Measurements from ENCODE around the gene DCDC2C. TPM values are rescaled to one million over a fixed set of nuclear protein-coding genes. Genes with fewer than 3 reads are reported as not detected.

The DCDC2C gene
- total RNA-seq, 1 experiment from 2014 or later: not detected

DNA sequence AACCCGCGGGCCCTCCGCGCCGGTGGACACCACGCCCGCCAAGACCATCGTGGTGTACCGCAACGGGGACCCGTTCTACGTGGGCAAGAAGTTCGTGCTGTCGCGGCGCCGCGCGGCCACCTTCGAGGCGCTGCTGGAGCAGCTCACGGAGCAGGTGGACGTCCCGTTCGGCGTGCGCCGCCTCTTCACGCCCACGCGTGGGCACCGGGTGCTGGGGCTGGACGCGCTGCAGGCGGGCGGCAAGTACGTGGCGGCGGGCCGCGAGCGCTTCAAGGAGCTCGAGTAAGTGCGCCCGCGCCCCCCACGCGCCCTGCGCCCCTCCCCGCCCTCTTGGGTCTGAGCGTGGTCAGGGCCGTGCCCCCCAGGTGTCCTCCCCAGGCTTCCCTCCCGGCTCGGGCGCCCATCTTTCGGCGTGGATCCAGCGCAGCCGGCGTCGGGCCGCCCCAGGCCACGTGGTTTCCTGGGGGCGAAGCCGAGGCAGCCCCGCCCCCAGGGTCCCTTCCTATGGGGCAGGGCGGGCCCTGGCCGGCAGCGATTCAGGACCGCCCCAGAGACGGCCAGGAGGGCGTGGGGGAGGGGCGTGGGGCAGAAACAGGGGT lies 481 bp downstream of the DCDC2C start:
- in situ Hi-C loops (cut with HindIII; ENCODE audit: low pct_unique_long_range_greater_than_20kb, low sequenced_read_pairs): no loop called here
- DNase-seq (ENCODE audit: low read depth): no peak

DNA sequence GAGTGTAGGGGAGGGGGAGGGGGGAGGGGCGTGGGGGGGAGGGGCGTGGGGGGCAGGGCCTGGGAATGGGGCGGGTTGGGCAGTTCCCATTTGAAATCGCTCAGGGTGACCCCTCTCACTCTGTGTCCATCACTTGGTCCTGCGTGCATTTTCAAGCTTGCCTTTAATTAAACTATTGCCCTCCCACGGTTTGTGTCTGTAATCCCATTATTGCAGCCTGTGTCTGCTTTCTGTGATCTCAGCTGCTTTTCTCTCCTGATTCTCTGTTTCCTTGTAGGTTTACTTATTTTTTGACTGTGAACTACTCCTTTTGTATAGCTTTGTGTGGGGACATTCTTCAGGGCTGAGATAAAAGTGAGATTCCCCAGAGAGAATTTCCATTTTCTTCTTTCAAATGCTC lies 1.3 kb downstream of the DCDC2C start:
- in situ Hi-C loops (cut with HindIII; ENCODE audit: low pct_unique_long_range_greater_than_20kb, low sequenced_read_pairs): no loop called here
- no peak for DNase-seq (ENCODE audit: low read depth)

DNA sequence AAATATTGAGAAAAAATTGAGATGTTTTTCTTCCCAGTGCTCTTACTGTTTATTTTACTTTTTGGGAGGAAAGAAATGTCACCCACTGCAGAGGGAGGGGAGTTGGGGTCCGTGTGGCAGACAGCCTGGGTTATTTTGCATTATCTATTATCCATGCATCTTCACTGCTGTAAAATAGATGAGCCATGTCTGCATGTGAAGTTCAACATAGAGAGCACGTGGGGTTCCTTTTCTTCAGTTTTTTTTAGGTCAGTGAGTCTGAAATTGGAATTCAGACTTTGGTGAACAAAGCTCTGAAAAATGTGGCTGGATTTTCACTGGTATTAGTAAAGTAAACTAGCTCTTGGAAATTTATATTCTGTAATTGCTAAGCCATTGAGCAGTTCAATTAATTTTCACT lies 2.4 kb downstream of the DCDC2C start:
- no peak for DNase-seq (ENCODE audit: low read depth)
- in situ Hi-C loops (cut with HindIII; ENCODE audit: low pct_unique_long_range_greater_than_20kb, low sequenced_read_pairs): no loop called here

DNA sequence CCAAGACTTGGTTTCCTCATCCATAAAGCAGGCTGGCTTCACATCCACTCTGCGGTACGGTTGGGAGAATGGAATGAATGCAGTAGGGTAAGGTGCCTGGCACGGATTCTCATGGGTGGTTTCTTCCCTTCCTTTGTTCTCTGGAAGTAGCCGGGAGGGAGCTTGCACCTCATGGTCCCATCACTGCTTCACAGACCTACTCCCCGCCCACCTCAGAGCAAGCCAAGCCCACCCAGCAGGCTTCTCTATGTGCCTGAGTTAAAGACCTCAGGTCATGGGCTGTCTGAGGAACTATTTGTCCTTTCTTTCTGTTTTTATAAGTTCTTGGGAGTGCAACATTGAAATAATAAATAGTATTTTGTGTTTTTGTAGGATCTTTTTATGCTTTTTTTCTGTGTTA lies 3.5 kb downstream of the DCDC2C start:
- in situ Hi-C loops (cut with HindIII; ENCODE audit: low pct_unique_long_range_greater_than_20kb, low sequenced_read_pairs): no loop called here

DNA sequence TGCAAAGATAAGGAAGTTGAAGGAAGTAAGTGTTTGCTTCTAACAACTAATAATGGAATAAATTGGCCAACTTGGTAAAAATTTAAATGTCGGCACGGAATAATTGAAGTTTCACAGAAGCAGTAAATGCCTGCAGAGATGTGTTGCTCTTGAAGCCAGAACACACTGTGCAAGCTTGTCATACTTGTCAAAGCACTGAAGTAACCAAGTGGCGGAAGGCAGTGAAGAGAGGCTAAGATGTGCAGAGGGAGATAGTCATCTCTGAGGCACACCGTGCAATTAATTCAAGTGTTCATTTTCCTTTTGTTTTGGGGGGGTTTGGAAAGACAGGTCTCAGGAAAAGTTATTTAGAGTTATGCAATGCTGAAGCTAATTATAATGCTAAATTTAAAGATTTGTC lies 5.2 kb downstream of the DCDC2C start:
- in situ Hi-C loops (cut with HindIII; ENCODE audit: low pct_unique_long_range_greater_than_20kb, low sequenced_read_pairs): no loop called here

More for the DNA sequence above, 3.5 kb downstream of the DCDC2C start:
- DNase-seq (ENCODE audit: low read depth): no peak

DNA sequence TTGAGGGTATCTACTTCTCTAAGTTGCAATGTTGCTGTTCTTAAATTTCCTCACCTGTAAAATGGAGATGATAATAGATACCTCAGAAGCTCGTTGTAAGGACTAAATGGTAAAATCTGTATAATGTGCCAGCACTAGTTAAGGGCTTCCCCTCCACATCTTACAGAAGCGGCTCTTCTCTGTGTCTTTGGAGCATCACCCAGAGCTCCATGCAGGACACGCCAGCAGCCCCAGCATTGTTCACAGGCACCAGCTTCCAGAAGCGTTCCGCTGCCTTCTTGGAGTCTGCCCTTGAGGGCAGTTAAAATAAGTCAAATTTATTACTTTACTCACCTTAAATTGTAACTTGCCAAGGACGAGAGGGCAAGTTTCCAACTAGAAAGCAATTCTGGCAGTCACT lies 5.8 kb downstream of the DCDC2C start:
- in situ Hi-C loops (cut with HindIII; ENCODE audit: low pct_unique_long_range_greater_than_20kb, low sequenced_read_pairs): no loop called here
- DNase-seq (ENCODE audit: low read depth): no peak

More for the DNA sequence above, 5.2 kb downstream of the DCDC2C start:
- DNase-seq (ENCODE audit: low read depth): no peak

DNA sequence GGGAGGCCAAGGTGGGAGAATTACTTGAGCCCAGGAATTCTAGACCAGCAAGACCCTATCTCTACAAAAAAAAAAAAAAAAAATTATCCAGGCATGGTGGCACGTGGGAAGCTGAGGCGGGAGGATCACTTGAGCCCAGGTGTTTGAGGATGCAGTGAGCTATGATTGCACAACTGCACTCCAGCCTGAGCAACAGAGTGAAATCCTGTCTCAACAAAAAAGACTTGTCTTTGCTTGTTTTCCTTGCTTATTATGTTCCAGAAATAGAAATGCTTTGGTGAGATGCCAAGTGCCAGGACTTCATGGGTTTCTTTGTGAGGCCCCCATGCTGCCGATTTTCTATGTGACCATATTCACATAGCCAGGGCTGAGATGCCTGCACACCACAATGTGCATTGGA lies 9.0 kb downstream of the DCDC2C start:
- in situ Hi-C loops (cut with HindIII; ENCODE audit: low pct_unique_long_range_greater_than_20kb, low sequenced_read_pairs): no loop called here
- DNase-seq (ENCODE audit: low read depth): no peak

DNA sequence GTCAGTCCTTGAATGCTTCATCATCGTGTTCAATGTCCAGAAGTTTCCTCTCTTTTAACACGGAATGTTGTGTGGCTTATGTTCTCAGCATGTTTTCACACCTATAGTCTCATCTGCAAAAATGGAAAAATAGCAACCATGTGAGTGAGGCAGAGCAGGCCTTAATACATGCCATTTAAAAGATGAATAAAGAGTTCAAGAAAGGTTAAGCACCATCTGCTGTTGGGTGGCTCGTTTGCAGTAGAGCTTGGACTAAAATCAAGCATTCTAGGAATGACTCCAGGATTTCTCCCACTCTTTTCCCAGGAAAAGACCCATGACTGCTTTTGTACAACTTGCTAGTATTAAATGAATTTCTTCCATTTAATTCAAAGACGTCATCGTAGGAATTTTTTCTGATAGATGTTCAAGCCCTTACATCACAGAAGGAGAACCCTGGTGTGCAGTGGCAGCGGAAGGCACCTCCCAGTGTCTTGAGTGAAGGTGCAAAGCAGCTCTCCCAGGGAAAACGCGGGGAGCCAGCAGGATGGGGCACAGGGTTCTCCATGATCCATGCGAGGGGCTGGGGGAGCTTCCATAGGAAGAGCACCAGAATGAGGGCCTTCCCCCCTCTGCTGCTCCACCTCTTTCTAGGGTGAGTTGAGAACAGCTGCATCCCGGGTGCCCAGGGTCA lies 9.6 kb downstream of the DCDC2C start:
- in situ Hi-C loops (cut with HindIII; ENCODE audit: low pct_unique_long_range_greater_than_20kb, low sequenced_read_pairs): no loop called here
- DNase-seq (ENCODE audit: low read depth): no peak

DNA sequence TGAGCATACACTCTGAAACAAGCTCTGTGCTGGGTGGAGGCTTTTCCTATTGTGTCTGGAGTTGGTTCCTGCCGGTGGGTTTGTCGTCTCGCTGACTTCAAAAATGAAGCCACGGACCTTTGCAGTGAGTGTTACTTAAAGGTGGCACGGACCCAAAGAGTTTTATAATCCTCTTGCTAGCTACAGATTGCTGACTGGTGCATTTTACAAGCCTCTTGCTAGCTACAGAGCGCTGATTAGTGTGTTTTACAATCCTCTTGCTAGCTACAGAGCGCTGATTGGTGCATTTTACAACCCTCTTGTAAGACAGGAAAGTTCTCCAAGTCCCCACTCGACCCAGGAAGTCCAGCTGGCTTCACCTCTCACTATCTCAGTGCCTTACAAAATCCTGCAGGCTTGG lies 15.3 kb downstream of the DCDC2C start:
- no peak for DNase-seq (ENCODE audit: low read depth)
- in situ Hi-C loops (cut with HindIII; ENCODE audit: low pct_unique_long_range_greater_than_20kb, low sequenced_read_pairs): no loop called here

DNA sequence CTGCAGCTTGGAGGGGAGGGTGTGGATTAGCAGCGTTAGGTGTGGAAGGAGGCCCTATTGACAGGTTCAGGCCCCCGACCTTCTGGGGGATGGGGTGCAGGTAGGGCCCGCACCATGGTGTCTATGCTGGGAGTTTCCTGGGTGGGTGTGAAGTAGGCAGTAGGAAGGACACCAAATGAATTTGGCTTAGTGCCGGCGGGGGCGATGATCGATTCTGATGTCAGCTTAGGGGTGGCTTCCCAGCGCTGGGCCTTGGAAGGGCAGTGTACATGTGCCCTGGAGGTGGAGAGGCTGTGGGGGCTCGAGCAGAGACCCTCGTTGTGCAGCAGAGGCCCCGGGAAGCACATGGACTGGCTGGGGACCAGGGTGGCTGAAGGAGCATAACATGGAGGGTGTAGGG lies 21.6 kb downstream of the DCDC2C start:
- in situ Hi-C loops (cut with HindIII; ENCODE audit: low pct_unique_long_range_greater_than_20kb, low sequenced_read_pairs): no loop called here
- no peak for DNase-seq (ENCODE audit: low read depth)

DNA sequence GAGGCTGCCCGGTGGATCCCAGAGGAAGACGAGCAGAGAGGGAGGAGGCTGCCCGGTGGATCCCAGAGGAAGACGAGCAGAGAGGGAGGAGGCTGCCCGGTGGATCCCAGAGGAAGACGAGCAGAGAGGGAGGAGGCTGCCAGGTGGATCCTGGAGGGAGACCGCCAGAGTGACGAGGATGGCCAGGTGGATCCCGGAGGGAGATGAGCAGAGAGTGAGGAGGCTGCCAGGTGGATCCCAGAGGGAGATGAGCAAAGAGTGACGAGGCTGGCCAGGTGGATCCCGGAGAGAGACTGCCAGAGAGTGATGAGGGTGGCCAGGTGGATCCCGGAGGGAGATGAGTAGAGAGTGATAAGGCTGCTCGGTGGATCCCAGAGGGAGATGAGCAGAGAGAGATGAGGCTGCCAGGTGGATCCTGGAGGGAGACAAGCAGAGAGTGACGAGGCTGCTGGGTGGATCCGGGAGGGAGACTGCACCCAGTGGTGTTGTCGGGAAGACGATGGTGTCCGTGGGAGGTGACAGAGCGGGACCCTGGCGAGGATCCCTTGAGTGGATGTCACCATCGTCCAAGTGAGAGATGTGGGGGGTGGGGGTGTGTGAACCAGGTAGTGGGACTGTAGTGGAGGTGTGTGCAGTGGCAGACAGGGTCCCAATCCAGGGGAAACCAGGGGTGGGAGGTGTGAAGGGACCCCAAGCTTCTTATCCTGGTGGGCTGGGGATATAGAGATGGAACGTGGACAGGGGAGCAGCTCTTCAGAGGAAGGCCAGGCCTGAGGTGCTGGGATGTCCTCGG lies 22.3 kb downstream of the DCDC2C start:
- in situ Hi-C loops (cut with HindIII; ENCODE audit: low pct_unique_long_range_greater_than_20kb, low sequenced_read_pairs): no loop called here
- DNase-seq (ENCODE audit: low read depth): no peak

DNA sequence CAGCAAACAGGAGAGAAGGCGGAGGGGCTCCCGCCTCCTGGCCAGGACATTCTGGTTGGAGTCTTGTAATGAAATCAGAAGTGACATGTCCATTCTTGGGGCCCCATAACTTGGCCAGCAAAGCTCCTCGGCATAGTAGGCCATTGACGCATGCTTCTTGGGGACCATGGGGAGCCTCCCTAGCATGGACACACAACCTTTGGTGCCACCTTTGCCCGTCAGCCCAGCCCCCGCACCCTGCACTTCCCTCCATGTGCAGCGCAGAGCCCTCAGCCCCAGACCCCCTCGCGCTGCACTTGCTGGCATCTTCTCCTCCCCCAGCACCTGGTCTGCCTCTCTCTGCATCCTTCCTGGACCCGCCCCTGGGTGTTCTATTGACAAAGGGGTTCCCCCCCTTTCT lies 23.1 kb downstream of the DCDC2C start:
- in situ Hi-C loops (cut with HindIII; ENCODE audit: low pct_unique_long_range_greater_than_20kb, low sequenced_read_pairs): no loop called here
- no peak for DNase-seq (ENCODE audit: low read depth)

DNA sequence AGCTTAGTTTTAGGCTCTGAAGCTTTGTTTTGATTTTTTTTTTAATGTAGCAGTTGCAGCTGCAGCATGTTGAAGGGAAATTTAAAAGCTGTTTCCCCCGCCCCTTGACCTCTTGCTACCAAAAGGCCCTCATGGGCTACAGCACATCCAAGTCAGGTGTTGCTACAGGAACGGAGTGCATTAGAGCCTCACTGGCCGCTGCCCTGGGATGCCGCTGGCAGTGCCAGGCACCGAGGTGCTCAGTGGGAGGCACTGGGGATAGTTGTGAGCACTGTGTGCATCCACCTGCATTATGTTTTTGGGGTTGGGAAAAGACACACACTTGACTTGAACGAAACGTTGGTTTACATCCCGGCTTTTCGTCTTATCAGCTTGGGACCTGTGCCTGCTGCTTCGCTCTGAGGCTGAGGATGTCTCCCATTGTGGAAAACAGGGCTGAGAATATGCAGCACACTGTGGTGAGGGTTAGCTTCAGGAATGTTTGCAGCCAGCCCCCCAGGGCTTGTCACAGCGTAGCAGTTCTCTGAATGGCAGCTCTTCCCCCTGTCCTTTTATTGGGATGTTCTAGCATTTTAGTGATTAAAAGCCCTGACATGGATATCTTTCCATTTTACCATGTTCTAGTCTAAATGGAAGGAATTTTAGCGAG lies 24.1 kb downstream of the DCDC2C start:
- in situ Hi-C loops (cut with HindIII; ENCODE audit: low pct_unique_long_range_greater_than_20kb, low sequenced_read_pairs): no loop called here
- DNase-seq (ENCODE audit: low read depth): no peak

DNA sequence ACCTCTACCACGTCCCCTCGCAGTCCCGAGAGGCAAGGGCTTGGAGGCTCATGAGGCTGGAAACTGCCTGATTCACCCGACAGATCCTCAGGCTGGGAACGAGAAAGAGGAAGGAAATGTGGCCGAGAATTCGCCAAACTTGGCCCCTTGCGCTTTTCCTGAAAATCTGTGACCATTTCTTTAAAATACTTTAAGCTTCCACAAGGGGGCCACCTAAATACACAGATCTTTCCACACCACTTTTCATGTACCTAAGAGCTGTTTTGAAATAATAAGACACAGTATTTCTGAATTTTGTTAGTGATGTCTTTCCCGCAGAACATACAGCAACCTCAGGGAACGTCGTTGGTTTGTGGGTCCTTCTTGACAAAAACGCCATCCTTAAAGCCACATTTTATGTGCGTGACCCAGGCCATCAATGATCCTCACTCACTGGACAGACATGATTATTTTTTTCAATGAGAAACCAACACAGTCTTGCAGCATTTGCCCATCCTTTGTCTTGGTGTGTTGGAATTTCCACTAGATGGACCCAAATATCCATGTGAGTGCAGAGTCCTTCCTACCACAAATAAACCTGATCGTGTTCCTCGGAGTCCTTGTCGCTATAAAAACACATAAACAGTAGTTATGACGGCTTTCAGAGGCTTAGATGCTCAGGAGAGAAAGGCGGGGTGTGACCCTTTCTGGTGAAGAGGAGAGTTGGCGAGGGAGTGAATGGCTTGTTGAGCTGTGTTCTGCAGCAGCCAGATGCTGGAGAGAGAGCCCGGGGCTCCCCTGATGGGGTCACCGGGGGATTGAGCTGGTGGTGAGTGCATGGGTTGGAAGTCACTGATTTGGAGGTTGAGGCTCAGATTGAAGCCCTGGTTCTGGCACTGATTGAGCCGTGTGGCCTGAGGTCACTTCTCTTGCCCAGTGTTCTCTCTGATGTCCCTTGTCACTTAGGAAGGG lies 25.0 kb downstream of the DCDC2C start:
- in situ Hi-C loops (cut with HindIII; ENCODE audit: low pct_unique_long_range_greater_than_20kb, low sequenced_read_pairs): no loop called here
- peak; percentile 23 for DNase-seq (ENCODE audit: low read depth)

DNA sequence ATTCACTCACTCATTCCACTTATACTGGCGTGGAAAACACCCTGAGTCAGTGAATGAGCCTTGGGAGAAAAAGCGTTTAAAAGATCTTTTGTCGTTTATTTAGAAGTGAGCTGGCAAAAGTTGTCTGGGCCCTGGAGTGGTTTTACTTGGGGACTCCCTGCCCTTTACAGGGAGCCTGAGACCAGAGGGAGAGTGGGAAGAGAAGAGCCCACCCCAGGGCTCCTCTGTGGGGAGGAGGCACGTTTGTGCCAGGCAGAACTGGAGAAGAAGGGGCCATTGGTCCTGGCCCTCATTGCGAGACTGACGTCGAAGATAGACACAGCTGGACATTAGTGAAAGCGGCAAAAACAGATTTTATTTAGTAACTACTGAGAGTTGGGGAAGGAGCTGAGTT lies 25.7 kb downstream of the DCDC2C start:
- in situ Hi-C loops (cut with HindIII; ENCODE audit: low pct_unique_long_range_greater_than_20kb, low sequenced_read_pairs): no loop called here

DNA sequence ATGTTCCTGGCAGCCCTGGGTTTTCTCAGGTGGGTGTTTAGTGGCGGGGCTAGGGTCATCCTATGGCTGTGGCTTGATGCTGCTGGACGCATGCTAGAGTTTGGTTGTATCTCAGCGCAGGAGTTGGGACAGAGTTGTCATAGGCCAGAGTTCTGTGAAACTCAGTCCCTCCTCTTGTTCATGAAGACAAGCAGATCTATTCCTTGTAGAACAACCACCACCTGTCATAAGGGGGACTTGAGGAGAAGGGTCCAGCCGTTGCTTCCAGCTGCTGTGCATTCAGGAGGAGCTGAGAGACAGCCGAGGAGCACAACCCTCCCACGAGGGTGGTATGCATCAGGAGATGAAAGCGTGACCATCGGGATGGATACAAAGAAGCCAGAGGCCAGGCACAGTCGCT lies 26.4 kb downstream of the DCDC2C start:
- DNase-seq (ENCODE audit: low read depth): no peak
- in situ Hi-C loops (cut with HindIII; ENCODE audit: low pct_unique_long_range_greater_than_20kb, low sequenced_read_pairs): no loop called here

More for the DNA sequence above, 25.7 kb downstream of the DCDC2C start:
- no peak for DNase-seq (ENCODE audit: low read depth)

DNA sequence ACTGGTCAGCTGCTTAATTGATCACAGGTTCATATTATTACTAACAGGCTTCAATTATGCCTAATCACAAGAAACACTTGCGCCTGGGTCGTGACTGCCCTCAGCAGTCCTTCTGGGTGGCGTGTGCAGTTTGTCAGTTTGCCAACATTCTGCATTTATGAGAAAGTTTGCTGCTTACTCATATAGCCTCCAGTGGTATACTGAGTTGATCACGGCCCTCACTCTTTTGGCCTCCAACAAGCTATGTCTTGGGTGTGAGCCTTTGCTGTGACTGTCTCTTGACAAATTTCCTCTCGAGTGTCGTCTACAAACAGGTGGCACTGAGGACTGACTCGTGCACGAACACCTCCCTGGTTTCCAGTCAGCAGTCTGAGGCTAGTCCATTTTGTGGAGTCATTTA lies 27.3 kb downstream of the DCDC2C start:
- no peak for DNase-seq (ENCODE audit: low read depth)
- in situ Hi-C loops (cut with HindIII; ENCODE audit: low pct_unique_long_range_greater_than_20kb, low sequenced_read_pairs): no loop called here

DNA sequence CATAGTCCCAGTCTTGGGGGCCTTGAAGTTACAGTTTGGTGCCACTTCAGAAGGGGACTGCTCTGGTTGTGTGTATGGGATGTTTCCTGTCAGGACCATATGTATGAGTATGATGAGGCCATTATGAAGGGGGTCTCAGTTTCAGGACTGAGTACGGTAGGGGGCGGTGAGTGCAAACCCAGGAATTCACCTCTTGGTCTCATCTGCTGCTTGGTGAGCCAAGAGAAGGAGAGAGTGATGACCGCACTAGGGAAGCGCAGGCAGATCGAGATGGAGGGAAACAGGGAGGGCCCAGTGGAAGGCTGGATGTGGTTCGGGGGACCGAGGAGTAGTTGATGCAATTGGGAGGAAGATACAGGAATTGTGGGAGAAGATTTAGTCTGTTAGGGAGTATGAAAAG lies 28.5 kb downstream of the DCDC2C start:
- in situ Hi-C loops (cut with HindIII; ENCODE audit: low pct_unique_long_range_greater_than_20kb, low sequenced_read_pairs): no loop called here
- no peak for DNase-seq (ENCODE audit: low read depth)

All from Caki2 (cell line).